Measurements from ENCODE around the gene MFSD11. TPM values are rescaled to one million over a fixed set of nuclear protein-coding genes. Genes with fewer than 3 reads are reported as not detected.

MFSD11 gene
- polyA plus RNA-seq, 2 of the 4 experiments (the other 2 are of a cell fraction) = 17.5 to 26.0 TPM

GRCh38 chr17:76781056-76781982 lies 43.4 kb downstream of the MFSD11 start (continued):
- TF ChIP-seq USF2 (IDR thresholded peaks at IDR 0.05) (no peak), SREBF2 (IDR thresholded peaks at IDR 0.05) (no peak), HEYL (CRISPR knock-in tag; IDR thresholded peaks at IDR 0.05) (no peak)

GRCh38 chr17:76783146-76783545 lies 45.2 kb downstream of the MFSD11 start:
- Histone ChIP-seq H3K4me3 (no peak overlapping the region), H3K27ac (no peak overlapping the region), H3K9me3 (no peaks in the 10 kb centered on the region), H3K4me2 (no peak overlapping the region), H3K4me1 (no peaks in the 10 kb centered on the region)
- FAIRE-seq = no peak
- CTCF ChIA-PET = interaction anchor here (0.6 to 1.9 kb wide), 5 partner anchors 11 to 305 kb away, joined by 3 to 5 read pairs (median 4); no protein-coding TSS in a partner anchor
- ATAC-seq = no peak
- POLR2A ChIA-PET = interaction anchor here (0.7 kb wide), 1 partner anchor 10 kb away, joined by 6 read pairs; no protein-coding TSS in a partner anchor
- TF ChIP-seq CTCF (IDR thresholded peaks at IDR 0.05) (no peak), REST (IDR thresholded peaks at IDR 0.05) (no peak), PHF8 (IDR thresholded peaks at IDR 0.05; ENCODE audit: borderline replicate concordance, low read depth) (no peak), MAZ (IDR thresholded peaks at IDR 0.05; ENCODE audit: borderline replicate concordance, low read depth, low read length) (no peak), FOSB (CRISPR knock-in tag; IDR thresholded peaks at IDR 0.05) (no peak), HEYL (CRISPR knock-in tag; IDR thresholded peaks at IDR 0.05) (no peak), ESRRA (IDR thresholded peaks at IDR 0.05; ENCODE audit: borderline replicate concordance, low read length) (no peak), HDAC2 (IDR thresholded peaks at IDR 0.05) (no peak), KDM5A (IDR thresholded peaks at IDR 0.05) (no peak), BHLHE40 (IDR thresholded peaks at IDR 0.05; ENCODE audit: low read depth, low read length) (no peak), ZNF302 (CRISPR knock-in tag; IDR thresholded peaks at IDR 0.05) (no peak), RARB (CRISPR knock-in tag; IDR thresholded peaks at IDR 0.05) (no peak), NFE2L2 (conservative IDR thresholded peaks at IDR 0.05; ENCODE audit: low read length) (no peak), RCOR1 (IDR thresholded peaks at IDR 0.05; ENCODE audit: low read depth, low read length) (no peak), JUN (IDR thresholded peaks at IDR 0.05) (no peak), SMC3 (IDR thresholded peaks at IDR 0.05) (no peak), POLR2A (IDR thresholded peaks at IDR 0.05; ENCODE audit: low read length) (no peak), CHD4 (IDR thresholded peaks at IDR 0.05; ENCODE audit: borderline replicate concordance) (no peak), EP300 (IDR thresholded peaks at IDR 0.05) (no peak)
- no peak for DNase-seq (ENCODE audit: low read depth in 1 of 2, low spot score in 1 of 2)
- WGBS (ENCODE audit: missing lambda C conversion rate) = 85% methylated on average over 5 of the region's 5 CpGs
